GM23338 (cell line): ENCODE measurements around the gene BYSL. TPM values are rescaled to one million over a fixed set of nuclear protein-coding genes. Genes with fewer than 3 reads are reported as not detected.

ENCODE experiments used
- ATAC-seq: fragments of 200-7000 bp; cut with Tn5 transposase; 3 replicates; pipeline ENCODE4 v1.9.1; 2020
- DNase-seq: peaks from one replicate; pipeline ENCODE4 v3.0.0-alpha.2; 2015; ENCODE audit warnings: low spot score
- H2AFZ ChIP-seq: fragments of 200-600 bp; sonication (generic); 2 replicates; pipeline ENCODE4 v1.8.0; 2016; ENCODE audit warnings: antibody characterized with exemption, mild to moderate bottlenecking, moderate library complexity
- H3F3A ChIP-seq: fragments of 200-600 bp; sonication (generic); replicated peaks from 2 replicates; pipeline ENCODE4 v1.8.0; 2017; ENCODE audit warnings: antibody characterized with exemption, mixed run types, low read depth
- H3K27ac ChIP-seq: fragments of 200-600 bp; sonication (generic); 2 replicates; pipeline ENCODE4 v1.6.1; 2016; ENCODE audit warnings: low read depth
- H3K27me3 ChIP-seq: fragments of 200-600 bp; sonication (generic); 2 replicates; pipeline ENCODE4 v1.8.0; 2016; ENCODE audit warnings: mild to moderate bottlenecking, mixed run types, moderate library complexity; ENCODE audit not compliant: insufficient read depth
- H3K36me3 ChIP-seq: fragments of 200-600 bp; sonication (generic); 2 replicates; pipeline ENCODE4 v1.8.0; 2016; ENCODE audit warnings: mild to moderate bottlenecking; ENCODE audit not compliant: insufficient read depth
- H3K4me1 ChIP-seq: fragments of 200-600 bp; sonication (generic); 2 replicates; pipeline ENCODE4 v1.8.0; 2016; ENCODE audit warnings: mild to moderate bottlenecking, moderate library complexity; ENCODE audit not compliant: insufficient read depth
- H3K4me2 ChIP-seq: fragments of 200-600 bp; sonication (generic); 2 replicates; pipeline ENCODE4 v1.7.1; 2017; ENCODE audit warnings: mixed run types
- H3K4me3 ChIP-seq: fragments of 200-600 bp; sonication (generic); 2 replicates; pipeline ENCODE4 v1.6.1; 2016; ENCODE audit warnings: mixed run types
- H3K79me2 ChIP-seq: fragments of 200-600 bp; sonication (generic); replicated peaks from 2 replicates; pipeline ENCODE4 v1.8.0; 2017; ENCODE audit warnings: mild to moderate bottlenecking; ENCODE audit not compliant: insufficient read depth
- H3K9me2 ChIP-seq: fragments of 200-600 bp; sonication (generic); 2 replicates; pipeline ENCODE4 v1.8.0; 2017; ENCODE audit not compliant: insufficient read depth
- H4K20me1 ChIP-seq: fragments of 200-600 bp; sonication (generic); replicated peaks from 2 replicates; pipeline ENCODE4 v1.8.0; 2017; ENCODE audit warnings: mild to moderate bottlenecking; ENCODE audit not compliant: insufficient read depth
- H3K27ac Mint-ChIP-seq: 2 replicates; pipeline ENCODE4 v1.8.0; 2020; ENCODE audit warnings: inconsistent platforms, mild to moderate bottlenecking, moderate library complexity, mixed read lengths
- H3K27me3 Mint-ChIP-seq: 3 replicates; pipeline ENCODE4 v1.8.0; 2022; ENCODE audit warnings: low read depth, mild to moderate bottlenecking, moderate library complexity, mixed read lengths, inconsistent platforms; ENCODE audit not compliant: insufficient read depth, poor library complexity
- H3K36me3 Mint-ChIP-seq: 3 replicates; pipeline ENCODE4 v1.8.0; 2021; ENCODE audit warnings: low read depth, mild to moderate bottlenecking, inconsistent platforms, moderate library complexity, mixed read lengths
- H3K4me1 Mint-ChIP-seq: 3 replicates; pipeline ENCODE4 v1.8.0; 2020; ENCODE audit warnings: mild to moderate bottlenecking, inconsistent platforms, mixed read lengths
- H3K4me3 Mint-ChIP-seq: 3 replicates; pipeline ENCODE4 v1.8.0; 2021; ENCODE audit warnings: moderate library complexity, mild to moderate bottlenecking, inconsistent platforms, mixed read lengths
- H3K9me3 Mint-ChIP-seq: 3 replicates; pipeline ENCODE4 v1.8.0; 2020; ENCODE audit warnings: moderate library complexity, mild to moderate bottlenecking, inconsistent platforms, mixed read lengths
- CREB1 ChIP-seq: fragments of 250-450 bp; sonication (Bioruptor Pico); IDR thresholded peaks from 2 replicates; pipeline ENCODE4 v1.5.0; 2020; ENCODE audit warnings: low read depth, mild to moderate bottlenecking, moderate library complexity
- EZH2 ChIP-seq: fragments of 200-600 bp; sonication (generic); IDR thresholded peaks from one replicate; pipeline ENCODE4 v1.8.0; 2017; ENCODE audit warnings: antibody characterized with exemption, mild to moderate bottlenecking, low read depth; ENCODE audit not compliant: unreplicated experiment
- EZH2phosphoT487 ChIP-seq: fragments of 200-600 bp; sonication (generic); IDR thresholded peaks from one replicate; pipeline ENCODE4 v1.8.1; 2018; ENCODE audit warnings: antibody characterized with exemption; ENCODE audit not compliant: unreplicated experiment
- JUNB ChIP-seq: IDR thresholded peaks from one replicate; pipeline ENCODE4 v1.6.1; 2016; ENCODE audit warnings: antibody characterized with exemption; ENCODE audit not compliant: unreplicated experiment
- STAT1 ChIP-seq: IDR thresholded peaks from one replicate; pipeline ENCODE4 v1.6.1; 2016; ENCODE audit warnings: antibody characterized with exemption; ENCODE audit not compliant: unreplicated experiment
- ZNF114 ChIP-seq: fragments of 250-450 bp; sonication (Bioruptor Pico); IDR thresholded peaks from 2 replicates; pipeline ENCODE4 v1.5.0; 2020; ENCODE audit warnings: mild to moderate bottlenecking, moderate library complexity
- ZNF331 ChIP-seq: fragments of 250-450 bp; sonication (Bioruptor Pico); IDR thresholded peaks from 2 replicates; pipeline ENCODE4 v1.5.0; 2020; ENCODE audit warnings: low read depth, mild to moderate bottlenecking, moderate library complexity
- polyA plus RNA-seq: library from polyadenylated mRNA; unstranded; fragments of >200 nt; fragmentation: Nextera tagmentation; extraction: Ambion mirVana; gene quantifications from 2 replicates; pipeline ENCODE4 v1.2.1, GENCODE V29; 2016
- total RNA-seq: library from RNA; depleted of rRNA; stranded (reverse); fragments of >200 nt; shearing (Covaris generic); gene quantifications from 2 replicates; pipeline ENCODE4 v1.2.3, GENCODE V29; 2014
- TF ChIP-seq, protein P1 (sequence below): IDR thresholded peaks from 2 replicates; pipeline ENCODE4 v1.6.1; 2016; ENCODE audit warnings: antibody characterized with exemption
- TF ChIP-seq, protein P2 (sequence below): fragments of 250-450 bp; sonication (Bioruptor Pico); IDR thresholded peaks from 2 replicates; pipeline ENCODE4 v1.5.0; 2020; ENCODE audit warnings: mild to moderate bottlenecking, moderate library complexity
- TF ChIP-seq, protein P3 (sequence below), 2 experiments: fragments of 200-600 bp in 1 of 2; sonication (generic) in 1 of 2; conservative IDR thresholded peaks; 2 replicates each; pipeline versions ENCODE4 v1.5.1 to v1.6.1; 2016 to 2017; ENCODE audit warnings: antibody characterized with exemption in 2 of 2, low read depth in 2 of 2, mild to moderate bottlenecking in 2 of 2, moderate library complexity in 1 of 2

BYSL gene
- total and polyA plus RNA-seq, 2 experiments from 2014 or later: 33.7 to 35.3 TPM

DNA sequence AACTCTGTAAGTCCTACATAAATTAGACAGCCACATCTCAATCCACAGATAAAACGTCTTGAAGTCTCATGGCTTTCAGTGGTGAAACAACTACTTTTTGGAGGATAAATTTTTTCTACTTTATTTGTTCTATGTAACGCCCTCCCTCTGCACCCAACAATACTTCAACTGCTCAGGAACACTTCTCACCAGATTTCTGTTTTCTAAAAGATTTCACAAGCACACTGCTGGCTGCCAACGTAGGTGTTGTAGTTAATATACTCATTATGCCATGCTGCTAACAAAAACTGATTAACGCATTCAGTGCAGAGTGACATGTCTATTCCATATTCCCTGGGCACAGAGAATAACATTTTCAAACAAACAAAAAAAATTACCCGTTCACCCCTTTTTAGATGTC lies 36.3 kb upstream of the BYSL start (continued):
- TF ChIP-seq, protein P1, sequence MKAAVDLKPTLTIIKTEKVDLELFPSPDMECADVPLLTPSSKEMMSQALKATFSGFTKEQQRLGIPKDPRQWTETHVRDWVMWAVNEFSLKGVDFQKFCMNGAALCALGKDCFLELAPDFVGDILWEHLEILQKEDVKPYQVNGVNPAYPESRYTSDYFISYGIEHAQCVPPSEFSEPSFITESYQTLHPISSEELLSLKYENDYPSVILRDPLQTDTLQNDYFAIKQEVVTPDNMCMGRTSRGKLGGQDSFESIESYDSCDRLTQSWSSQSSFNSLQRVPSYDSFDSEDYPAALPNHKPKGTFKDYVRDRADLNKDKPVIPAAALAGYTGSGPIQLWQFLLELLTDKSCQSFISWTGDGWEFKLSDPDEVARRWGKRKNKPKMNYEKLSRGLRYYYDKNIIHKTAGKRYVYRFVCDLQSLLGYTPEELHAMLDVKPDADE: no peak
- TF ChIP-seq JUNB (no peak), EZH2phosphoT487 (no peak), ZNF331 (no peak), STAT1 (no peak), ZNF114 (CRISPR knock-in tag) (no peak)

DNA sequence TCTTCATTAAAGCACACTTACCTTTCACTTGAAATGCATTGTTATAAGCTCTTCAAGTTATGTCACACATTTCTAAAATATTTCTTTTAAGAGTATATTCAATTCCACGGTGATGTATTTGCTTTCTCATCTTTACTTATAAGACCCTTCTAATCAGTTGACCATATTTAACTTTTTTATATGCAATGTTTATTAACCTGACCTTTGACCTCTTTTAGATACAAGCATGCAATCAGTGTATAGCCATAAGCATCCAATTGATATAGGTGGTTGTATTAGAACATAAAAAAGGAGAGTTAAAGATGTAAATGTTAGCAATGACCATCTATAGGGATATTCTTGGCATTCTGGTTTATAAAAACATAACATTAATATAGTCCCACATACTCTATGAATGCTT lies 35.4 kb upstream of the BYSL start:
- Mint-ChIP-seq H3K36me3 (peaks cover 4% of the 10 kb centered on the region; the same call in 1 of the 3 replicates), H3K9me3 (no peaks in the 10 kb centered on the region), H3K27ac (no peak overlapping the region), H3K4me3 (no peak overlapping the region), H3K27me3 (no peaks in the 10 kb centered on the region), H3K4me1 (peaks cover 11% of the 10 kb centered on the region; the same call in 2 of the 3 replicates)
- TF ChIP-seq JUNB (no peak), CREB1 (no peak)
- Histone ChIP-seq H3K36me3 (no peaks in the 10 kb centered on the region), H2AFZ (no peak overlapping the region), H3K79me2 (peaks cover 39% of the 10 kb centered on the region), H3K4me1 (peaks cover 12% of the 10 kb centered on the region; the same call in 1 of the 2 replicates), H4K20me1 (no peaks in the 10 kb centered on the region; the same call in 1 of the 2 replicates), H3K9me2 (no peaks in the 10 kb centered on the region), H3K27me3 (no peaks in the 10 kb centered on the region), H3F3A (no peaks in the 10 kb centered on the region), H3K4me2 (no peak overlapping the region), H3K4me3 (no peak overlapping the region), H3K27ac (no peak overlapping the region)
- DNase-seq: no peak
- ATAC-seq: no peak

DNA sequence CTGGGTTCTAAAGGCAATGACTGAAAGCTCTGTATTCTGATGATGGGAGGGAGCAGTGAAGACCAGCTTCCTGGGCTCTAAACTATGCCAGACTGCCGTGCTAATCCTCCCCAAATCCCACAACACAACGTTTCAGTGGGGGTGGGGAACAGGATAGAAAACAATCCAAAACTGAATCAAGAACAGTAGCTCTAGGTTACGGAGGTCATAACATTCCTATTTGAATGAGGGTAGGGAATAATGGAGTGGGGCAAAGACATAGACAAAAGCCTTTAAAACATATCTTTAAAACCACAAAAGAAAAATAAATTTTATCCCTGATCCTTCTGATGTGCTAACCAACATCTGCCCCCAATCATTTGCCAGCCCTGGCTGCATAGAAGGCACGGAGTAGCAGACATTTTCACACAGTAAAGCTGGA lies 34.0 kb upstream of the BYSL start:
- ATAC-seq (peak; percentile 78), DNase-seq (peak; percentile 49)
- Histone ChIP-seq H3K27me3 (no peaks in the 10 kb centered on the region), H3K4me3 (no peak overlapping the region), H4K20me1 (no peaks in the 10 kb centered on the region; the same call in 1 of the 2 replicates), H3K36me3 (no peaks in the 10 kb centered on the region), H3F3A (no peaks in the 10 kb centered on the region), H3K4me1 (peaks cover 12% of the 10 kb centered on the region), H3K79me2 (peaks cover 53% of the 10 kb centered on the region), H3K9me2 (no peaks in the 10 kb centered on the region), H2AFZ (no peak overlapping the region), H3K4me2 (peak overlapping the region; percentile 22; the same call in 1 of the 2 replicates), H3K27ac (peak overlapping the region; percentile 18; the same call in 1 of the 2 replicates)
- Mint-ChIP-seq H3K4me3 (no peak overlapping the region), H3K9me3 (no peaks in the 10 kb centered on the region), H3K4me1 (peaks cover 13% of the 10 kb centered on the region; the same call in 2 of the 3 replicates), H3K27ac (0 out of 2 replicates have a peak overlapping the region, but pooled peaks have one; percentile 7), H3K36me3 (peaks cover 4% of the 10 kb centered on the region; the same call in 1 of the 3 replicates), H3K27me3 (no peaks in the 10 kb centered on the region)
- TF ChIP-seq, protein P2, sequence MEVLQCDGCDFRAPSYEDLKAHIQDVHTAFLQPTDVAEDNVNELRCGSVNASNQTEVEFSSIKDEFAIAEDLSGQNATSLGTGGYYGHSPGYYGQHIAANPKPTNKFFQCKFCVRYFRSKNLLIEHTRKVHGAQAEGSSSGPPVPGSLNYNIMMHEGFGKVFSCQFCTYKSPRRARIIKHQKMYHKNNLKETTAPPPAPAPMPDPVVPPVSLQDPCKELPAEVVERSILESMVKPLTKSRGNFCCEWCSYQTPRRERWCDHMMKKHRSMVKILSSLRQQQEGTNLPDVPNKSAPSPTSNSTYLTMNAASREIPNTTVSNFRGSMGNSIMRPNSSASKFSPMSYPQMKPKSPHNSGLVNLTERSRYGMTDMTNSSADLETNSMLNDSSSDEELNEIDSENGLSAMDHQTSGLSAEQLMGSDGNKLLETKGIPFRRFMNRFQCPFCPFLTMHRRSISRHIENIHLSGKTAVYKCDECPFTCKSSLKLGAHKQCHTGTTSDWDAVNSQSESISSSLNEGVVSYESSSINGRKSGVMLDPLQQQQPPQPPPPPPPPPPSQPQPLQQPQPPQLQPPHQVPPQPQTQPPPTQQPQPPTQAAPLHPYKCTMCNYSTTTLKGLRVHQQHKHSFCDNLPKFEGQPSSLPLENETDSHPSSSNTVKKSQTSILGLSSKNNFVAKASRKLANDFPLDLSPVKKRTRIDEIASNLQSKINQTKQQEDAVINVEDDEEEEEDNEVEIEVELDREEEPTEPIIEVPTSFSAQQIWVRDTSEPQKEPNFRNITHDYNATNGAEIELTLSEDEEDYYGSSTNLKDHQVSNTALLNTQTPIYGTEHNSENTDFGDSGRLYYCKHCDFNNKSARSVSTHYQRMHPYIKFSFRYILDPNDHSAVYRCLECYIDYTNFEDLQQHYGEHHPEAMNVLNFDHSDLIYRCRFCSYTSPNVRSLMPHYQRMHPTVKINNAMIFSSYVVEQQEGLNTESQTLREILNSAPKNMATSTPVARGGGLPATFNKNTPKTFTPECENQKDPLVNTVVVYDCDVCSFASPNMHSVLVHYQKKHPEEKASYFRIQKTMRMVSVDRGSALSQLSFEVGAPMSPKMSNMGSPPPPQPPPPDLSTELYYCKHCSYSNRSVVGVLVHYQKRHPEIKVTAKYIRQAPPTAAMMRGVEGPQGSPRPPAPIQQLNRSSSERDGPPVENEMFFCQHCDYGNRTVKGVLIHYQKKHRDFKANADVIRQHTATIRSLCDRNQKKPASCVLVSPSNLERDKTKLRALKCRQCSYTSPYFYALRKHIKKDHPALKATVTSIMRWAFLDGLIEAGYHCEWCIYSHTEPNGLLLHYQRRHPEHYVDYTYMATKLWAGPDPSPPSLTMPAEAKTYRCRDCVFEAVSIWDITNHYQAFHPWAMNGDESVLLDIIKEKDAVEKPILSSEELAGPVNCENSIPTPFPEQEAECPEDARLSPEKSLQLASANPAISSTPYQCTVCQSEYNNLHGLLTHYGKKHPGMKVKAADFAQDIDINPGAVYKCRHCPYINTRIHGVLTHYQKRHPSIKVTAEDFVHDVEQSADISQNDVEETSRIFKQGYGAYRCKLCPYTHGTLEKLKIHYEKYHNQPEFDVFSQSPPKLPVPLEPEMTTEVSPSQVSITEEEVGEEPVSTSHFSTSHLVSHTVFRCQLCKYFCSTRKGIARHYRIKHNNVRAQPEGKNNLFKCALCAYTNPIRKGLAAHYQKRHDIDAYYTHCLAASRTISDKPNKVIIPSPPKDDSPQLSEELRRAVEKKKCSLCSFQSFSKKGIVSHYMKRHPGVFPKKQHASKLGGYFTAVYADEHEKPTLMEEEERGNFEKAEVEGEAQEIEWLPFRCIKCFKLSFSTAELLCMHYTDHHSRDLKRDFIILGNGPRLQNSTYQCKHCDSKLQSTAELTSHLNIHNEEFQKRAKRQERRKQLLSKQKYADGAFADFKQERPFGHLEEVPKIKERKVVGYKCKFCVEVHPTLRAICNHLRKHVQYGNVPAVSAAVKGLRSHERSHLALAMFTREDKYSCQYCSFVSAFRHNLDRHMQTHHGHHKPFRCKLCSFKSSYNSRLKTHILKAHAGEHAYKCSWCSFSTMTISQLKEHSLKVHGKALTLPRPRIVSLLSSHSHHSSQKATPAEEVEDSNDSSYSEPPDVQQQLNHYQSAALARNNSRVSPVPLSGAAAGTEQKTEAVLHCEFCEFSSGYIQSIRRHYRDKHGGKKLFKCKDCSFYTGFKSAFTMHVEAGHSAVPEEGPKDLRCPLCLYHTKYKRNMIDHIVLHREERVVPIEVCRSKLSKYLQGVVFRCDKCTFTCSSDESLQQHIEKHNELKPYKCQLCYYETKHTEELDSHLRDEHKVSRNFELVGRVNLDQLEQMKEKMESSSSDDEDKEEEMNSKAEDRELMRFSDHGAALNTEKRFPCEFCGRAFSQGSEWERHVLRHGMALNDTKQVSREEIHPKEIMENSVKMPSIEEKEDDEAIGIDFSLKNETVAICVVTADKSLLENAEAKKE (CRISPR knock-in tag): no peak
- TF ChIP-seq EZH2 (no peak), STAT1 (no peak)
- TF ChIP-seq, protein P3, sequence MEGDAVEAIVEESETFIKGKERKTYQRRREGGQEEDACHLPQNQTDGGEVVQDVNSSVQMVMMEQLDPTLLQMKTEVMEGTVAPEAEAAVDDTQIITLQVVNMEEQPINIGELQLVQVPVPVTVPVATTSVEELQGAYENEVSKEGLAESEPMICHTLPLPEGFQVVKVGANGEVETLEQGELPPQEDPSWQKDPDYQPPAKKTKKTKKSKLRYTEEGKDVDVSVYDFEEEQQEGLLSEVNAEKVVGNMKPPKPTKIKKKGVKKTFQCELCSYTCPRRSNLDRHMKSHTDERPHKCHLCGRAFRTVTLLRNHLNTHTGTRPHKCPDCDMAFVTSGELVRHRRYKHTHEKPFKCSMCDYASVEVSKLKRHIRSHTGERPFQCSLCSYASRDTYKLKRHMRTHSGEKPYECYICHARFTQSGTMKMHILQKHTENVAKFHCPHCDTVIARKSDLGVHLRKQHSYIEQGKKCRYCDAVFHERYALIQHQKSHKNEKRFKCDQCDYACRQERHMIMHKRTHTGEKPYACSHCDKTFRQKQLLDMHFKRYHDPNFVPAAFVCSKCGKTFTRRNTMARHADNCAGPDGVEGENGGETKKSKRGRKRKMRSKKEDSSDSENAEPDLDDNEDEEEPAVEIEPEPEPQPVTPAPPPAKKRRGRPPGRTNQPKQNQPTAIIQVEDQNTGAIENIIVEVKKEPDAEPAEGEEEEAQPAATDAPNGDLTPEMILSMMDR (conservative IDR thresholded peaks at IDR 0.05; ENCODE audit: low read depth in 2 of 2): no peak
